DMS 273 treated with DMSO at 0.1 percent for 48 hours (cell line): ENCODE results near the gene ADORA3.

ENCODE experiments used
- DNase-seq: peaks from one replicate; lab custom pipeline; 2025; lab: John Stamatoyannopoulos, UW

Gene ADORA3

DNA sequence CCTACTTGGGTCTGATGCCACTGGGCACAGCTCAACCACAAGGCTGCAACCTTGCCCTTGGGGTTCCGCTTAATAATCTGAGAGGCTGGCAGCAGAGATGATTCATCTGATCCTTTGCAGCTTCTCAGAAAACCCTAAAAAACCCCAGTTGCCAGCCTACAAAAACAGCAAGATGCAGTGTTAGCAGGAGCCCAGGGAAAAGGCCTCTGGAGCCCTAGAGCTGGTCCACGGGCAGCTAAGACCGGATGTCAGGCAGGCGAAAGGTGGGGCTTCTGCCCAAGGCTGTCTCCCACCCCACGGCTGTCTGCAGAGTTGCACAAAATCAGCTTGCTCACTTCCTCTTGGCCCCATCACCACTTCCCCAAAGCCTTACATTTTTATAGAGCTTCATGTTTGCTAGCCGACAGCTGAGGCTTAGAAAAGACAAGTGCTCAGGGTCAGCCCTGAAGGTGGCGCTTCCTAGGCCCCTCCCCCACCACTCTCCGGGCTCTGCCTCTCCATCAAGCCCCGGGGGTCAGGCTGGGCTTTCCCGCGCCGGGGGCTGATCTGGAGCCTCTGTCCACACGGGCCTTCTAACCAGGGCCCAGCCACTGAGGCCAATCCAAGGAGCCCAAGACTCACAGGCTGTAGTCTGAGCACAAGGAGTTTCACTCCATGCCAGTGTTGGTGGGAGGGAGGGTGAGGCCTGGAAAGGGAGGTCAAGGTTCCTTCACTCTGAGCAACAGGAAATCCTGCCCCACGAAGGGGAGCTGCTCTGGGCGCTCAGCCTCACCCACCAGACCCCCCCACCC, 4.2 kb upstream of the ADORA3 start:
- DNase-seq: no peak

DNA sequence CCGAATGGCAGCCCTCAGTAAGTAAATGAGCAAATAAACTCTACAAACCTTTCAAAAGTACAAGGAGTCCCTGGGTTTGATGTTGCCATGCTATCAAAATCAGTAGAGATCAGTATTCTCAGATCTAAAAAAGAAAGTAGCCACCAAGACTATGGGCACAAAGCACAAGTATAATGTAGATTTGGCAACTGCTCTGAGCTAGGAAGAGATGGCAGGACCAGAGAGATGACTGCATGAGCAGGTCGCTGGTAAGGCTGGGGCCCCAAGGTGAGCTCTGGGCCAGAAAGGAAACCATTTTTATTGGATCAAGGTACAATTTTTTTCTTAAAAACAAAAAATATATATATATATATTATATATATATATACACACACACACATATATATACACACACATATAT, 3.1 kb upstream of the ADORA3 start:
- DNase-seq: no peak

DNA sequence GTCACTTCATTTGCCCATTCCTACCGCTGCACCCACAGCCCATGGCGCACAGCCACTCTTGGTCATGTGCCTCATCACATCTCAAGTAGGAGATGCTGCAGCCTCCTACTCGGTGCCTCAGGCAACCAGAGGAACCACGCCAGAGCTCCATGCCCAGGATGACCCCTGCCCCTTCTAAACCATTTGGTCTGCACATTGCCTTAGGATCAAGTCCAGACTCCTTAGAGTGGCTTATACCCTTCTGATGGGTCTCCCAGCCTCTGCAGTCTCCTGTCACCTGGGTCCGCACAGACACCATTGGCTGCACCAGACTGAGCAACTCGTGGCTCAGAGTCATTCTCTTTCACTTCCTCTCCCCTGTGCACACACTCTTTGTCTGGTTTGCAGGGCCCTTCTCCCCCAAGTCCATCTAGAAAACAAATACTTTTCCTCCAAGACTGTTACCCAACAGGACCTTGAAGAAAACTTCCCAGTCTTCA, 2.2 kb upstream of the ADORA3 start:
- no peak for DNase-seq

DNA sequence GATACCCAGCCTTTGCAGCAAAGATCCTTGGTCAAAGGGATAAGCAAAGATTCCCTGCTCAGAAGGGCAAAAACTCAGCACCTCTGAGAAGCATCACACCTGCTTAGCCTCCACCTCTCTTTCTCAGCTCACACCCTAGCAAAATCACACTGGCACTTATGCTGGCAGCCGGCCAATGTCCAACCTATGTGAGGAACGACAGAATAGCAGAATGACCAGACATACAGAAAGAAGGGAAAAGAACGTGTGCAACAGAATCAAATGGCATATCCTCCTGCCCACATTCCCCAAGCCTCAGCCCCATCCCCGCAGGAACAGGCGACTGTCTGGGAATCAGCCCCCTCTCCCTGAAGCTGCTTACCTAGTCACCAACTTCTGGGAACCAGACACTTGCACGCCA, 664 bp upstream of the ADORA3 start:
- no peak for DNase-seq

DNA sequence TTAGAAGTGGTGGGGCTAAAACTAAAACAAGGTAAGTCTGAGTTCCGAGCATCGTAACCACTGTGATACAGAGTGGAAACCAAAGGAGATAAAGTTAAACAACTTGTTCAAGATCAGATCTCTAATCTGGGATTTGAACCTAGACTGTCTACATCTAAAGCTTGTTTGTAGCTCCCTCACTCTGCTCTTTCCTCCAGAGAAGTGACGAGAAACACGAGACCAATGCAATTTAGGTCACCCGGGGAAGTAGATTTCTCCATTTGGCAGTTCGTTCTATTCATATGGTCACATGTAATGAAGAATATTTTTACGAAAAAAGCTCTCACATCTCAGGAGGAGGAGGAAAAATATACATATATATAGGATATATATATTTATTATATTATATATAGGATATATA, 1.8 kb downstream of the ADORA3 start:
- DNase-seq: no peak

DNA sequence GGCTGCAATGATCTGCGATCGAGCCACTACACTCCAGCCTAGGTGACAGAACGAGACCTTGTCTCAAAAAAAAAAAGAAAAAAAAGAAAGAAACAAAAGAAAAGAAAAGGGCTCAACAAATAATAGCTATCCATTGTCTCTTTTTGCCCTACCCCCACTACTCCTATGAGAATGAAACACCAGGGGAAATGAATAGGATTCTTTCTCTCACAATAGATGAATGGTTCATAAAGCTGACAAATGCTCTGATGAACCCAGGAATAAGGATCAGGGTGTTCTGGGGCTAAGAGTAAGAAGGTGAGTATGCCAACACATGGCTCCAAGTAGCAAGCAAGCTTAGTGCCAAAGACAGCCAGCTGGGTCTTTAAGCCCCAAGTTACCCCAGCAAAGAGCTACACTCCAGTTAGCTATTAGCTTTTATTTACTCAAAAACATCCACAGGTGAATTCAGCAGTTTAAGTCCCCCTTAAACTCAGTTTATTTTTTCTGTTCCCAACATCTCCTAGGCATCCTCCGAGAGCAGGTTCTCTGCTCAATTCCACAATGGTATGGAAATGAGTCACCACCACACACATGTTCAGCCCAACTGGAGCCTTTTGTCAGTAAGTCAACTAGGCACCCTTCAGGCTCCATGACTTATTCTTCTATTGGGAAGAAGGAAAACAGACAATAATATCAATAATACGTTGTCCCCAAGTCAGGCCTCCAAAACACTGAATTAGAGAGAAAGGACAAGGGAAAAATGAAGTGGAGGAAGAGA, 4.2 kb downstream of the ADORA3 start:
- no peak for DNase-seq

DNA sequence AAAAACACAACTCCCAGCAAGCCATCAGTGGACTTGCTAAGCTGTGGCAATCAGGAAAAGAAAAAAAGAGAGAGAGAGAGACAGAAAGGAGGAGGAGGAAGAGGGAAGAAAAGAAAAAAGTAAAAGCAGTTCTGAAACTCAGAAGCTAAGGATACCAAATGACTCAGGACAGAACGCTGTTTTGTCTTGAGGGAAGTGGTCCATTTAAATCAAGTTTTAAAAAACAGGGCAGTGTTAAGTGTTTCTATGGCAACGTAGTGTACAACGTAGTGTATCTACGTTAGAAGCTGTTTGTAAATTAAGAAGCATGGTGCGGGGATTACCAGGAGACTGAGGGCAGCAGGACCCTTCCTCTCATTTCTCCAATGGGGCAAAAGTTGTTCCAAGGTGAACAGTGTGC, 5.8 kb downstream of the ADORA3 start:
- no peak for DNase-seq

DNA sequence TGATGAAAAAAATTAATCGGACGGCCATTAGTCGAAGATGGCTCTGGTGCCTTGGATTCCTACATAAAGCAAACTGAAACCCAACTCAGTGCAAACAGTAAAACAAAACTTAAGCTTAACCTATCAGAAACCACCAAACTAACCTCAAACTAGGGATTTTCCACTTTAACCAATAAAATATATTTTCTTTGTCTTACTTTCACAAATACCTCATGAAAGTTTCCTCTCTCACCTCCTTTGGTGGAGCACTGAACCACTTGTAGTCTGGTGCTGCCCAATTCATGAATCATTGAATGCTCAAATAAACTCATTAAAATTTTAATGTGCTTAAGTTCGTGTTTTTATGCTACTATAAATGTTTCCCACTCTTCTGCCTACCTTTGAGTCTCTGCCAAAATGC, 7.0 kb downstream of the ADORA3 start:
- DNase-seq: no peak

DNA sequence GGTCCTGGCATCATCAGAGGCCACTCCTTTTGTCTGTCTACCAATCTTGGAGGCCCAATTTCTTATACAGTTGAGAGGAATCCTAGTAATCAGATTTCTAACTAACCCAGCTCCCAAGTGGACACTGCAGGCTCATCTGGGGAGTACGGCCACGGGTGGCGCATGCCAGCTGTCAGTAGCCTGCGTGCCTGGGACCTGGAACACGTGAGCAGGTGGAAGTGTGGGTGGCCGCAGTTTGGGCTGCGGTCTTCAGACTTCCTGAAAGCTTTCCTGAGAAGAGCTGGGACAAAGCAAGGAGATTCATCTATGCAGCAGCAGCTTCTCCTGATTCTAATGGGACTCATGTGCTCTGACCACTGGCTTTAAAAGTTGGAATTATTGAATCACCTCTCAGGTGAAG, 12.4 kb downstream of the ADORA3 start:
- no peak for DNase-seq

DNA sequence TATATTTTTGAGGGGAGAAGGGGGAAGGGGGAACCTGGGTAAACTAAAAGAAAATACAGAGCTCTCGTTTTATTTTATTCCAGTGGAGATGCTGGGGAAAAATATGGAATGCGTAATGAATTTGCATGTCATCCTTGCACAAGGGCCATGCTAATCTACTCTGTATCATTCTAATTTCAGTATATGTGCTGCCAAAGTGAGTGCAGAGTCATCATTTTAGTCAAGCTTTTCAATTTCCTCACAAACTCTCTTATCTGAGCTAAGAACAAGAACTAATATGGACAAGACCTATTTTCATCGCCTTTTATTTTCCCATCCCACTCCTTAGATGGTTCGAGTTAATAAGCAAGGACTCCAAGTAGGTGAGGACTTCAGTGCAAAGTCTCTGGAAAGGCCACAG, 13.2 kb downstream of the ADORA3 start:
- no peak for DNase-seq

DNA sequence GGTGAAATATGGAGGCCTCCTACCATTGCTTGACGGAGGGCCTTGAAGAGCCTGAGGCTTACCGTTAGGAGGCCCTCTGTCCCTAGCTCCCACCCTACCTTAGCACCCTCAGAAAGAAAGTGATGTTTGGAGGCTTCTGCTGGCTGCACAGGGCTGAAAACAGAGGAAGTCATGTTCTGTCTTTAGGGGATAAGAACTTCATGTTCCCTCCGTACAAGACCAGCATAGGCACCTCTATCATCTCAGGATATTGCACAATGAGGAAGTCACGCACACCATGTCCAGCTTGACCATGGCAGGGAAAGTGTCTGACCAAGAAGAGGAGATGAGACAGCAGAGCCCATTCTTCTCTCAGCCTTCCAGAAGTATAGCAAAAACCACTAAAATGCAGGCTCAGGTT, 13.8 kb downstream of the ADORA3 start:
- no peak for DNase-seq

DNA sequence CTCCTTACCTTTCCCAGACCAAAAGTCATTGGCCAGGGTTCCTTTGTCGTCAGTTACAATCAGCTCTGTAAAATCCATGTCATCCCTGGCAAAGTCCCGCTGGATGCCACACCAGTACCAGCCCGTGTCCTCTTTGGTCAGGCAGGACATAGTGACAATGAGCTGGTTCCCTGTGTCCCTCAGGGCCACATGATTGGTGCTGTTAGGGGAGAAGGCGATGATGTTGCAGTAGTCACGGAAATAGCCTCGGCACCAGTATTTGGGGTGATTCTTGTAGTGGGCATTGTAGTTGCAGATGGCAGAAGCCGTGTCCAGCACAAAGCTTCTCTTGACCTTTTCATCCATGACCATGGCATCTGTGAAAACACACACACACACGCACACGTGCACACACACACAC, 14.8 kb downstream of the ADORA3 start:
- DNase-seq: no peak

DNA sequence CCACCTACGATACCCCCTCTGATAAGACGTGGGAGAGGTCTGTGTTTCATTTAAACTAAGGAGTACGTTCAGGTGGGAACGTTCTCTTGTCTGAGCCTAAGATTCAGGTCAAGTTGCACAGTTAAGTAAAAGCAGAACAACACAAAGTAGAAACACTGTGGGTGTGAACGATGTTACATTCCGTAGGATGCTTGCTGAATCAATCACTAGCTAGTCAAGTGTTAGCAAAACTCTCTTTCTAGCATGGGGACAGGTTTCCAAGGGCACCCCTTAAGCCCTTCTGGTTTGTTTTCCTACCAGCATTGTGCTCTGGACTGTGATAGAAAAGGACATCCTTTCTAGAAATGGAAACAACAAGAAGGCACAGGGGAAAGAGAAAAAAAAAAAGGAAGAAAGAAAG, 16.3 kb downstream of the ADORA3 start:
- DNase-seq: no peak

DNA sequence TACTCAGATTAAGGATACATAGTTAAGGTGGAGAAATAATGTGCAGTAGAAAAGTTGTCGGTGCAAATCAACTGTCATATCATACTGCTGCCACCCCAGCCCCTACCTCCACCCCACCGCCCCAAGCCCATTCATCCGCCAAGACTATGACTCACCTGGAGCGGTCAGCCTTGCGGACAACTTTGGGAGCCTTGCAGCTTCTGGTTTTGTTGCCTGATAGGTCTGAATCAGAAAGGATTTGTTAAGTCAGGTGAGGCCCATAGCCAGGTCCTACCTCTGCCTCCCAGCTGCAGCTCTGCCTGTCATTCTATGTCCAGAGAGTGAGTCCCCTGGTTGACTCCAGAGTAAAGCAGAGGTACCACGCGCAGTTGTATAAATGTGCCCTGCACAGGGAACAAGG, 17.0 kb downstream of the ADORA3 start:
- DNase-seq: no peak

DNA sequence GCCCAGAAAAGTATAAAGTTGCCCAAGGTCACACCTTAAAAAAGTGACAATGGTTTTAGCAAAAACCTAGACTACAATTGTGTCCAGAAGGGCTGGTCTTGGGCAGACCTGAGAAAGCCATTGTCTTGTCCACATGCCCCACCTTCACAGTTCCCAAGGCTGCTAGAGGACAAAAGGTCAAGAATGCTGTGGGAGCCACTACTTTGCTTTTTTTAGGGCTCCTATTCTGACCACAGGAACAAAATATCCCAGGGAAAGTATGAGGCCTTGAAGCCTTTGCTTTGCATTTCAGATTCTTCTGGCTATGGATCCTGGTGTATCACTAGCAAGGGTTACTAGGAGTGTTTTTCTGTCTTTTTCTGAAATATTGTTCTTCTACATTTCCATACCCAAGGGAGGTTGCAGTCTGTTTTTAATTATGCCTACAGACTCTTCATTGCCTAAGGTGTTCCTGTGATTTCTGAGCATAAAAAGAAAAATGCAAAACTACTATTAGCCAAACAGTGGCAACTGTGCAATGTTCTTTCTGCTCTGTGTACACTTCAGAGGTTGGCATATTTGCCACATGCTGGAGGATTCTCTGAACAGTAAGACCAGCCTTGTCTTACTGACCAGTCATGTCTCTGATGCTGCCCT, 18.9 kb downstream of the ADORA3 start:
- no peak for DNase-seq

DNA sequence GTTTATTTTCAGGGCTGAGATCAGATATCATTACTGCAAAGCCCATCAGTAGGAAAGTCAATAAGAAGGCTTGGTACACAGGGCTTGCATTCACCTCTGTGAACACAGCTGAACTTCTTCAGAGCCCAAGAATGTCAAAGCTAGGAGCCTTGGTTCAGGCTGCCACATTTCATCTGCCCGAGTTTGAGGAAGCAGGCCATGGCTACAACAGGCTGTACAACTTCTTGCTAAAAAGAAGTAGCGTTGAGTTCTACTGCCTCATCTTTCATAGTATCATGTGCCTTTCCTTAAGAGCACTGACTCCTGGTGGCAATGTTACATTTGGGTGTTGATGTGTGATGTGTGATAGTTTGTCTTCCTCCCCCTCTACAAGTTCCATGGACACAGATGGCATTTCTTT, 19.6 kb downstream of the ADORA3 start:
- no peak for DNase-seq

DNA sequence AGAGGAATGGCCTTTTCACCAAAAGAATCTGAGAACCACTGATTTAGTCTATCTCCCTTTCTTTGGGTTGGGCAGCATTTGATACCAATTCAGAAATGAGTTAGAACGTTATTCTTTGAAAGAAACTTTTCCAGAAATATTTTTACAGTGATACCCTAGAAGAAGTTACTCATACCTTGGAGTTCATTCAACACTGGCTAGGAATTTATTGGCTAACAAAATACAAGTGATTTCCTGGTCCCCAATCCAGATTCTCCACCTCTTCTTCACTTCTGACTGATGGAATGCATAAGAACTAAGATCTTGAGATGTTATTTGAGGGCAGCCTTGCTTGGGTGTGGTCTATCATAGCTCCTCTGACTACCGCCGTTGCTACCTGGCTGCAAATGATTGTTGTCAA, 20.3 kb downstream of the ADORA3 start:
- DNase-seq: no peak

DNA sequence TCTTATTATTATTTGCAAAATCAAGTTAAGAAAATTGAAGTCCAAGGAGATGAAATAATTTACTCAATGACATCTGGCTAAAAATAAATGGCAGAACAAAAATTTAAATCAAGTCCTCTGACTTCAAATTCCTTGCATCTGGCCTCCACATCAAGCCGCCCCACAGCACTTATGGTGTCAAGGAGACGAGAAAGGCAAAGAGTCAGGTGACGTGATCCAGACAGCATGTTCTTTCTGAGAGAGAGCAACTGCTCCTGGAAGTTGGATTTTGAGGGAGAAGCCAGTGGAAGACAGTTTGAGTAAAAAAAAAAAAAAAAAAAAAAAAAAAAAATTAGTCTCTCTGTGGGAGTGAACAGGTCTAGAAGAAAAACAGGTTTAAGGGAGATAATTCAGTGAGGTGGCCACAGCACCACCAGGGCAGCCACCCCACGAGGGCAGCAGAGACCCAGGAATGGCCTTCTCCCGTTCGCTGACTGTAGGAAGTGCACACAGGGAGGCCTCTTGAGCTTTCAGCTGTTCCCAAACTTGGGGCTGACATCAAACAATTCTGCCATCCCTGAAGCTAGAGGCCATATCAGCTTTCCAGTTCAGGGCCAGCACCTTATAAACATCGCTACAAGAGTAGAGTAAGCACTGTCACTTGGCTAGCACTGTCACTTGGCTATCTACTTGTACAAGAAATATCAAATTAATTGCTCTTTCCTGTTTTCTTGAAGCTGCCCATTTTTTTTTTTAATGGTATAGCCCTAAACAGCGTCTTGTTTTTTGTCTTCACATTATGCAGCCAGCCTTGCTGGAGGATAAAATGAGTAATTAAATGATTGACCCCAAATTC, 21.8 kb downstream of the ADORA3 start:
- peak; percentile 16 for DNase-seq

DNA sequence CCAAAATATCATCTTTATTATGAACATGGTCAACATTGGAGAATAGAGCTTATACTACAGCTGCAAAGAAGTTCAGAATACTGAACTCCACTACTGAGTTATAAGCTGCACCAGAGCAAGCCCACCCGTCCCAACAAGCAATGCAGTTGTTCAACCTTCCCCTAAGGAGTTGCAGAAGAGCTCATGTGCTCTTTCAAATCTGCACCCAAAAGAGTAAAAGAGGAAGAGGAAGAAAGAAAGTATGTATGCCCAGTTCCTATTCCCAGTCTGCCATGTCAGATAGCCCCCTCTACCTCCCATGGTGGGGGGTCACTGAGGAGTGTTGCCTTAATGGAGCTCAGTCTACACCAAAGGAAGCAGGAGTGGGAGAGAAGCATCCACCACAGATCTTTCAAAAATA, 22.8 kb downstream of the ADORA3 start:
- no peak for DNase-seq

DNA sequence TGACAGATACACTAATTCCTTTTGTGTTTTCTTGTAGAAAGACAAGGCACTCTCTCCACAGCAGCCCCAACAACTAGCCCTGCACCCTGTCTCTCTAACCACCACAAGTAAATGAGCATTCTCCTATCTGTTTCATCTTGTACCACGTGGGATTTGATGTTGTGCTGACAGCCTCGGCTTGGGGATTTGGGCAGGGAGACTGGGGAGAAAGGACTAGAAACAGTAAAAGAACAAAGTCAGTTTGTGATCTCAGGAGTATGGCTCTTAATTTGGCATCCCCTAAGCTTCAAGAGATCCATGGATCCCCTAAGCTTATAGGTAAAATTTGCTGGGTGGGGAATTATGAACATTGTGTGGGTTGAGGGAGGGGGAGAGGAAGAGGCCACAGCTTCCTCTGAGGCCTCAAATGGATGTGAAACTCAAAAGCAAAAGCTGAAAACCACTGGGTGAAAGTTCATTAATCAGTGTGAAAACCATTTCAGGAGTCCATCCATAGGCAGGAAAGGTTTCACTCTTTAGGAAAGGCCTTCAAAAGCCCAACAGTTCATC, 26.6 kb downstream of the ADORA3 start:
- DNase-seq: no peak

DNA sequence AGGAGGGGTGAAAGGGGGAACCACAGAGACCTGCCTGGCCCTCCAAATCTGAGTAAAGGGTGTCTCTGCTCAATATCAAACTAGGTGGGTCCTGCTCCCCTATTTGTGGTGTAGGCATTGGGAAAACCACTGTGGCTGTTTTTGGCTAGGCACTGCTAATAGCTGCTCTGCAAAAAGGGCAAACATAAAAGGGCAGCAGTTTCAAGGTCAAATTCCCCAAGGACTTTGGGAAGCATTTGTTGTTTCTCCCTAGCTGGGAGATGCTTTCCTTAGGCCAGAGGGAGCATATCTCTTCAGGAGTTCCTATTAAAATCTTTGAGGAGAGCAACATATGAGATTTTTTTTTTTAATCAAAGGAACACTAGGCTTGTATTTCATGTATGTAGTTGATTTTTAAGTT, 27.2 kb downstream of the ADORA3 start:
- no peak for DNase-seq

DNA sequence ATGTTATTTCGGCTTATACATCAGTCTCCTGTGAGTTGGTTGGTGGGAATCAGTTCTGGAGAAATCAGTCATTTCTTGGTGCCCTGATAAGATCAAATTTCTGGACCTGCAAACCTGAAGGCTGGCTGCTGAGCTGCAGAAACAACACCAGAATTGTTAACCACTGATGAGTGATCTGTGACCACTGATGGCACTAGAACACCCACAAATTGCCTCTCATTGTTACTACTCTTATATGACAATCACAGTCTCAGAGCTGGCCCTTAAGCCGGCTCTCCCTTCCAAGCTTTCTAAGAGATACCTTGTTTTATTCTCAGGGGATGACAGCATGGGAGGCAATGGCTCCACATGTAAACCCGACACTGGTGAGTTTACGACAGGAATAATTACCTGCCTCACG, 27.7 kb downstream of the ADORA3 start:
- no peak for DNase-seq
